GM20431 (cell line): ENCODE measurements around the gene KIF13A.

Source experiments
- in situ Hi-C: fragments of 300-500 bp; cut with MseI, MboI; formaldehyde crosslinking; loops from one replicate; pipeline ENCODE4 v1.15.0; 2020; ENCODE audit warnings: low sequenced_read_pairs; ENCODE audit not compliant: unreplicated experiment

KIF13A gene

DNA sequence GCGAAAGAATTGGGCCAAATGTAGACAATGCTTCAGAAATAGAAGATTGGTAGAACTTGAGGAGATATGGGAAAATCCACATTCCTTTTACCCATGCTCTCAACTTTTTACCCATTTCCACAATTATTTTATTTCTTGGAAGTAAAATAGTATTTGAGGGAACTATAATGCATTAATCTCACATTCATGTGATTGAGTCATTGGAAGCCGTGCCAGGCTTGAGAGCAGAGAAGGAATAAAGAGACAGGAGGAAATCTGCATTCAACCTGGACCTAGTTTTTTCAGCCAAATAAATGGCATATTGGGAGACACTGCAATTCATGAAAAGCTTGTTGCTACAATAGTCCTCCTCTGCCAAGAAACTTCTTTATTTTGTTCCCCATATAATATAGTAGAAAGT, 278.0 kb downstream of the KIF13A start:
- in situ Hi-C loops = no loop called here
